HepG2 (cell line): ENCODE results near the gene EPB41L2. TPM values are rescaled to one million over a fixed set of nuclear protein-coding genes. Genes with fewer than 3 reads are reported as not detected.

Source experiments
- ARHGAP35 ChIP-seq: sonication (generic); formaldehyde crosslinking; IDR thresholded peaks from 2 replicates; pipeline ENCODE4 v1.9.0; 2022; ENCODE audit warnings: mild to moderate bottlenecking, inconsistent platforms, moderate library complexity, missing genetic modification reagents, borderline replicate concordance
- BRF2 ChIP-seq: sonication (generic); formaldehyde crosslinking; IDR thresholded peaks from 2 replicates; pipeline ENCODE4 v1.8.1; 2022; ENCODE audit warnings: mild to moderate bottlenecking, missing genetic modification reagents
- FOXK2 ChIP-seq: fragments of 450-650 bp; IDR thresholded peaks from 2 replicates; pipeline ENCODE4 v1.6.1; 2016
- KLF11 ChIP-seq: IDR thresholded peaks from 2 replicates; pipeline ENCODE4 v1.6.1; 2016; ENCODE audit warnings: missing compliant biosample characterization
- MXI1 ChIP-seq: IDR thresholded peaks from 3 replicates; pipeline ENCODE4 v1.6.1; 2012; ENCODE audit warnings: low read depth, low read length, inconsistent platforms, borderline replicate concordance
- MYC ChIP-seq: sonication (generic); formaldehyde crosslinking; IDR thresholded peaks from 2 replicates; pipeline ENCODE4 v1.9.0; 2021; ENCODE audit warnings: missing genetic modification reagents, borderline replicate concordance
- NR2C2 ChIP-seq: sonication (generic); formaldehyde crosslinking; IDR thresholded peaks from 2 replicates; pipeline ENCODE4 v1.4.0; 2020; ENCODE audit warnings: missing genetic modification reagents, mild to moderate bottlenecking, moderate library complexity, borderline replicate concordance
- NRL ChIP-seq: sonication (generic); formaldehyde crosslinking; IDR thresholded peaks from 2 replicates; pipeline ENCODE4 v1.5.0; 2020; ENCODE audit warnings: missing genetic modification reagents, mild to moderate bottlenecking, moderate library complexity, borderline replicate concordance
- PCBP1 ChIP-seq: fragments of 200-400 bp; formaldehyde crosslinking; IDR thresholded peaks from 2 replicates; pipeline ENCODE4 v1.6.1; 2017; ENCODE audit warnings: mild to moderate bottlenecking, low read depth, low read length, borderline replicate concordance
- RORA ChIP-seq: sonication (generic); formaldehyde crosslinking; IDR thresholded peaks from 2 replicates; pipeline ENCODE4 v1.5.0; 2020; ENCODE audit warnings: mild to moderate bottlenecking, missing genetic modification reagents, moderate library complexity
- ZBTB20 ChIP-seq: sonication (generic); formaldehyde crosslinking; IDR thresholded peaks from 2 replicates; pipeline ENCODE4 v1.8.1; 2023; ENCODE audit warnings: missing genetic modification reagents, low read depth, mild to moderate bottlenecking, borderline replicate concordance
- ZBTB43 ChIP-seq: sonication (generic); formaldehyde crosslinking; conservative IDR thresholded peaks from 2 replicates; pipeline ENCODE4 v1.4.0; 2020; ENCODE audit warnings: missing genetic modification reagents
- ZFP91 ChIP-seq: sonication (generic); formaldehyde crosslinking; IDR thresholded peaks from 2 replicates; pipeline ENCODE4 v1.9.0; 2022; ENCODE audit warnings: missing genetic modification reagents, mild to moderate bottlenecking, borderline replicate concordance
- ZNF12 ChIP-seq: sonication (generic); formaldehyde crosslinking; IDR thresholded peaks from 2 replicates; pipeline ENCODE4 v1.5.0; 2020; ENCODE audit warnings: missing genetic modification reagents
- ZNF180 ChIP-seq: sonication (generic); formaldehyde crosslinking; IDR thresholded peaks from 2 replicates; pipeline ENCODE4 v1.4.0; 2020; ENCODE audit warnings: low read depth, missing genetic modification reagents, borderline replicate concordance
- ZNF329 ChIP-seq: sonication (generic); formaldehyde crosslinking; IDR thresholded peaks from 2 replicates; pipeline ENCODE4 v1.9.0; 2021; ENCODE audit warnings: low read depth, mild to moderate bottlenecking, missing genetic modification reagents
- ZNF605 ChIP-seq: sonication (generic); formaldehyde crosslinking; IDR thresholded peaks from 2 replicates; pipeline ENCODE4 v1.8.0; 2022; ENCODE audit warnings: mild to moderate bottlenecking, missing genetic modification reagents
- ZNF646 ChIP-seq: sonication (generic); formaldehyde crosslinking; IDR thresholded peaks from 2 replicates; pipeline ENCODE4 v1.9.0; 2021; ENCODE audit warnings: mild to moderate bottlenecking, missing genetic modification reagents
- polyA plus RNA-seq, 8 experiments: library from polyadenylated mRNA; depleted of rRNA in 3 of 8; stranded (reverse) in 7 of 8; unstranded in 1 of 8; fragments of >200 nt; fragmentation: Illumina TruSeq in 4 of 8; extraction: Trizol in 4 of 8; gene quantifications; 2 replicates each; pipeline versions ENCODE4 v1.2.1 to v1.2.3, GENCODE V29; 2011 to 2016; ENCODE audit warnings: low read depth in 4 of 8, missing spikeins in 1 of 8, mixed read lengths in 1 of 8; ENCODE audit not compliant: insufficient read depth in 1 of 8
- total RNA-seq, 5 experiments: library from RNA; depleted of rRNA; stranded (reverse); fragments of >200 nt; fragmentation: Illumina TruSeq; extraction: Trizol; gene quantifications; 2 replicates each; pipeline ENCODE4 v1.2.3, GENCODE V29; 2016; ENCODE audit warnings: low read depth in 1 of 5

EPB41L2 gene
- total and polyA plus RNA-seq, 2 of the 13 experiments (the other 11 are each of a cell fraction or from before 2014, with no cell fraction given): 41.7 to 56.4 TPM

GRCh38 chr6:131062241-131063027 is 611 bp downstream of the EPB41L2 start (continued):
- no peak for TF ChIP-seq BRF2 (CRISPR knock-in tag)
- TF ChIP-seq KLF11: no peak
- TF ChIP-seq ZNF12 (CRISPR knock-in tag): no peak
- TF ChIP-seq ZNF180 (CRISPR knock-in tag): no peak
- TF ChIP-seq NRL (CRISPR knock-in tag): peak; percentile 55; the same call in 1 of the 2 replicates
- 0 out of 2 replicates have a peak, but pooled peaks have one; percentile 17 for TF ChIP-seq PCBP1
- no peak for TF ChIP-seq RORA (CRISPR knock-in tag)
- no peak for TF ChIP-seq FOXK2
- TF ChIP-seq ZBTB20 (CRISPR knock-in tag): no peak
- peak; percentile 8; the same call in 1 of the 2 replicates for TF ChIP-seq ZNF605
- TF ChIP-seq ZNF329: no peak
- no peak for TF ChIP-seq ZNF646
- peak; percentile 19; the same call in 1 of the 2 replicates for TF ChIP-seq MYC
- TF ChIP-seq ZBTB43 (CRISPR knock-in tag): 0 out of 2 replicates have a peak, but pooled peaks have one; percentile 37
- TF ChIP-seq ZFP91 (CRISPR knock-in tag): 0 out of 2 replicates have a peak, but pooled peaks have one; percentile 29
- 0 out of 3 replicates have a peak, but pooled peaks have one; percentile 30 for TF ChIP-seq MXI1
- no peak for TF ChIP-seq NR2C2 (CRISPR knock-in tag)
- no peak for TF ChIP-seq ARHGAP35
